SK-N-SH treated with all-trans-retinoic acid at 6 μM for 48 hours (cell line): ENCODE data around the gene PMM1.

Source experiments
- ATAC-seq: fragments of 200-7000 bp; cut with Tn5 transposase; 3 replicates; pipeline ENCODE4 v1.9.1; 2020; ENCODE audit warnings: mild to moderate bottlenecking, moderate library complexity
- ARNTL ChIP-seq: fragments of 450-650 bp; formaldehyde crosslinking; IDR thresholded peaks from 2 replicates; pipeline ENCODE4 v1.5.0; 2020; ENCODE audit warnings: low read depth, mild to moderate bottlenecking, moderate library complexity, borderline replicate concordance
- BACH2 ChIP-seq: fragments of 250-450 bp; sonication (Bioruptor Pico); IDR thresholded peaks from 2 replicates; pipeline ENCODE4 v1.9.0; 2021; ENCODE audit warnings: mild to moderate bottlenecking, borderline replicate concordance
- CSDC2 ChIP-seq: fragments of 250-450 bp; sonication (Bioruptor Pico); IDR thresholded peaks from 2 replicates; pipeline ENCODE4 v1.5.0; 2020; ENCODE audit warnings: mild to moderate bottlenecking, moderate library complexity
- ESRRG ChIP-seq: fragments of 250-450 bp; sonication (Bioruptor Pico); IDR thresholded peaks from 2 replicates; pipeline ENCODE4 v1.6.1; 2021; ENCODE audit warnings: mild to moderate bottlenecking
- GLIS3 ChIP-seq: fragments of 250-450 bp; sonication (Bioruptor Pico); IDR thresholded peaks from 2 replicates; pipeline ENCODE4 v1.5.0; 2020; ENCODE audit warnings: mild to moderate bottlenecking, moderate library complexity
- ISL1 ChIP-seq: fragments of 250-450 bp; sonication (Bioruptor Pico); IDR thresholded peaks from 2 replicates; pipeline ENCODE4 v2.1.2; 2022; ENCODE audit warnings: mild to moderate bottlenecking, moderate library complexity
- OSR1 ChIP-seq: fragments of 250-450 bp; sonication (Bioruptor Pico); IDR thresholded peaks from 2 replicates; pipeline ENCODE4 v1.8.0; 2022; ENCODE audit warnings: moderate library complexity, mild to moderate bottlenecking, inconsistent platforms
- PATZ1 ChIP-seq: fragments of 250-450 bp; sonication (Bioruptor Pico); IDR thresholded peaks from 2 replicates; pipeline ENCODE4 v1.8.0; 2020; ENCODE audit warnings: mild to moderate bottlenecking, moderate library complexity, borderline replicate concordance
- POU6F1 ChIP-seq: fragments of 250-450 bp; sonication (Bioruptor Pico); IDR thresholded peaks from 2 replicates; pipeline ENCODE4 v1.8.0; 2021; ENCODE audit warnings: low read depth, mild to moderate bottlenecking, moderate library complexity, borderline replicate concordance
- RARB ChIP-seq: fragments of 250-450 bp; sonication (Bioruptor Pico); IDR thresholded peaks from 2 replicates; pipeline ENCODE4 v1.8.0; 2021; ENCODE audit warnings: mild to moderate bottlenecking, moderate library complexity
- SNAI2 ChIP-seq: fragments of 250-450 bp; sonication (Bioruptor Pico); IDR thresholded peaks from 2 replicates; pipeline ENCODE4 v1.5.0; 2020; ENCODE audit warnings: mild to moderate bottlenecking, moderate library complexity
- TCF4 ChIP-seq: fragments of 250-450 bp; sonication (Bioruptor Pico); IDR thresholded peaks from 2 replicates; pipeline ENCODE4 v1.8.0; 2021; ENCODE audit warnings: mild to moderate bottlenecking, moderate library complexity, borderline replicate concordance
- TOX ChIP-seq: fragments of 250-450 bp; sonication (Bioruptor Pico); IDR thresholded peaks from 2 replicates; pipeline ENCODE4 v1.8.0; 2021; ENCODE audit warnings: mild to moderate bottlenecking, moderate library complexity, borderline replicate concordance
- TSHZ2 ChIP-seq: fragments of 250-450 bp; sonication (Bioruptor Pico); IDR thresholded peaks from 2 replicates; pipeline ENCODE4 v1.5.0; 2020; ENCODE audit warnings: mild to moderate bottlenecking, moderate library complexity
- ZFP3 ChIP-seq: fragments of 250-450 bp; sonication (Bioruptor Pico); IDR thresholded peaks from 2 replicates; pipeline ENCODE4 v1.5.0; 2020; ENCODE audit warnings: mild to moderate bottlenecking, moderate library complexity
- ZFP30 ChIP-seq: fragments of 450-650 bp; formaldehyde crosslinking; IDR thresholded peaks from 2 replicates; pipeline ENCODE4 v1.5.0; 2022; ENCODE audit warnings: mild to moderate bottlenecking, moderate library complexity
- ZNF565 ChIP-seq: fragments of 450-650 bp; formaldehyde crosslinking; conservative IDR thresholded peaks from 2 replicates; pipeline ENCODE4 v1.5.0; 2020; ENCODE audit warnings: low read depth, mild to moderate bottlenecking, moderate library complexity
- ZNF8 ChIP-seq: fragments of 450-650 bp; formaldehyde crosslinking; IDR thresholded peaks from 2 replicates; pipeline ENCODE4 v1.5.0; 2020; ENCODE audit warnings: mild to moderate bottlenecking, moderate library complexity
- TF ChIP-seq, protein P1 (sequence below): fragments of 250-450 bp; sonication (Bioruptor Pico); IDR thresholded peaks from 2 replicates; pipeline ENCODE4 v1.5.1; 2021; ENCODE audit warnings: mild to moderate bottlenecking, moderate library complexity

The PMM1 gene

GRCh38 chr22:41612603-41613306 is 23.1 kb upstream of the PMM1 start:
- TF ChIP-seq TCF4 (CRISPR knock-in tag) (no peak), ZNF8 (CRISPR knock-in tag) (no peak), ISL1 (CRISPR knock-in tag) (no peak), ESRRG (CRISPR knock-in tag) (no peak), TSHZ2 (CRISPR knock-in tag) (no peak)
- TF ChIP-seq, protein P1, sequence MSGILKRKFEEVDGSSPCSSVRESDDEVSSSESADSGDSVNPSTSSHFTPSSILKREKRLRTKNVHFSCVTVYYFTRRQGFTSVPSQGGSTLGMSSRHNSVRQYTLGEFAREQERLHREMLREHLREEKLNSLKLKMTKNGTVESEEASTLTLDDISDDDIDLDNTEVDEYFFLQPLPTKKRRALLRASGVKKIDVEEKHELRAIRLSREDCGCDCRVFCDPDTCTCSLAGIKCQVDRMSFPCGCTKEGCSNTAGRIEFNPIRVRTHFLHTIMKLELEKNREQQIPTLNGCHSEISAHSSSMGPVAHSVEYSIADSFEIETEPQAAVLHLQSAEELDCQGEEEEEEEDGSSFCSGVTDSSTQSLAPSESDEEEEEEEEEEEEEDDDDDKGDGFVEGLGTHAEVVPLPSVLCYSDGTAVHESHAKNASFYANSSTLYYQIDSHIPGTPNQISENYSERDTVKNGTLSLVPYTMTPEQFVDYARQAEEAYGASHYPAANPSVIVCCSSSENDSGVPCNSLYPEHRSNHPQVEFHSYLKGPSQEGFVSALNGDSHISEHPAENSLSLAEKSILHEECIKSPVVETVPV (CRISPR knock-in tag) = no peak
- ATAC-seq = no peak

DNA sequence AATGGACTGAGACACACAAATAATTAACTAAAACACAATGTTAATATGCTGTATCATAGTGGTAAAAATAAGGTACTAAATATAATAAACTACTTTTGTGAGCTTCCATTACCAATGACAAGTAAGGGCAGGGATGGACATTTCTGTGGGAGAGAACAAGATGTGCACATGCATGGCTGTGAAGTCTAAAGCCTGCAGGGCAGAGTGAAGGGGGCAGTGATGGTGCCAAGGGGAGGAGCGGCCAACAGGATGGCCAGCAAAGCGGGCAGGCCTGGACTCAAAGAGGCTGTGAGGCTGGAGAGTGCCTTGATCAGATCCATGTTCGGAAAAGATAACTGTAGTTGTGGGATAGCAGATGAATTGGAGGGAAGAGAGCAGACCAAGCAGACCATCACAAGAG is 18.7 kb upstream of the PMM1 start:
- no peak for ATAC-seq
- TF ChIP-seq SNAI2 (CRISPR knock-in tag) (no peak), ISL1 (CRISPR knock-in tag) (no peak), ARNTL (CRISPR knock-in tag) (no peak), ESRRG (CRISPR knock-in tag) (no peak), CSDC2 (CRISPR knock-in tag) (no peak), TCF4 (CRISPR knock-in tag) (no peak), BACH2 (CRISPR knock-in tag) (no peak), GLIS3 (no peak), ZFP3 (CRISPR knock-in tag) (no peak), ZFP30 (no peak), RARB (CRISPR knock-in tag) (no peak), ZNF565 (CRISPR knock-in tag) (no peak), OSR1 (no peak), POU6F1 (CRISPR knock-in tag) (no peak), TOX (no peak), PATZ1 (no peak)

GRCh38 chr22:41603873-41604332 is 14.3 kb upstream of the PMM1 start:
- no peak for ATAC-seq
- TF ChIP-seq ZFP30 = no peak
- no peak for TF ChIP-seq CSDC2 (CRISPR knock-in tag)
- no peak for TF ChIP-seq OSR1
- no peak for TF ChIP-seq PATZ1
- no peak for TF ChIP-seq ESRRG (CRISPR knock-in tag)
- no peak for TF ChIP-seq GLIS3
- TF ChIP-seq ZNF565 (CRISPR knock-in tag) = no peak
- no peak for TF ChIP-seq TSHZ2 (CRISPR knock-in tag)
